Heart left ventricle (tissue), 13 donors: ENCODE results near the gene ANKLE1.

ENCODE experiments used
- CTCF ChIP-seq, 12 donors: fragments of 200-600 bp; sonication (generic) in 4 of 12; IDR thresholded peaks; one replicate each; pipeline versions ENCODE4 v1.5.0 to v1.8.0; 2018 to 2022; ENCODE audit warnings: antibody characterized with exemption in 12 of 12, mild to moderate bottlenecking in 5 of 12
- POLR2A ChIP-seq, 2 donors: fragments of 450-650 bp; IDR thresholded peaks; one replicate each; pipeline ENCODE4 v1.6.1; 2017; ENCODE audit warnings: antibody characterized with exemption in 2 of 2, mild to moderate bottlenecking in 2 of 2, moderate library complexity in 2 of 2
- donor health status: ischemic (EF 13 %, LVEDD 7.1; RV severe dilation, severe dysfunction).
- donor health status: DM: no; HTN: yes; CAD: no.
- donor health status: DM: no; HTN: no; CAD: no.
- donor health status: ischemic (EF 25% LVEDD 6.9; RV normal size, moderate dysfunction).
- donor health status: ischemic (EF 25% LVEDD 5.7; RV mildly dilated, moderate dysfunction).
- donor health status: ischemic (EF 35%, LVEDD 5.7; RV mildly dilated, moderate dysfunction).
- donor health status: nonischemic (EF 11% LVEDD 7.7; RV severe dilation, severe dysfunction).
- donor health status: DM: yes; HTN: yes; CAD: no.
- donor health status: PGD.
- donor health status: ischemic (EF 29% LVEDD 5.4; RV normal size, mild dysfunction).
- donor health status: nonischemic (EF 23%, LVEDD 6.1; RV moderate dilation, normal function).

- TF ChIP-seq CTCF (IDR thresholded peaks at IDR 0.05) (no peak), POLR2A (IDR thresholded peaks at IDR 0.05) (no peak)
These were observed 32.4 kb downstream of the ANKLE1 start for GRCh38 chr19:17314007-17314593.
